HG03135 (cell line): ENCODE measurements around the gene KIAA0930.
"Not testable (repeated sequence)": the region's sequence is repeated elsewhere in the genome, so short reads cannot be mapped to it uniquely, and the experiment has no call there.

Experiments used
- ATAC-seq: cut with Tn5 transposase; IDR thresholded peaks from one replicate; pipeline ENCODE4 v1.9.1; 2021; ENCODE audit warnings: mild to moderate bottlenecking, moderate library complexity; ENCODE audit not compliant: unreplicated experiment

The KIAA0930 gene

GRCh38 chr22:45203150-45203951 is 37.3 kb downstream of the KIAA0930 start:
- ATAC-seq, result no peak

DNA sequence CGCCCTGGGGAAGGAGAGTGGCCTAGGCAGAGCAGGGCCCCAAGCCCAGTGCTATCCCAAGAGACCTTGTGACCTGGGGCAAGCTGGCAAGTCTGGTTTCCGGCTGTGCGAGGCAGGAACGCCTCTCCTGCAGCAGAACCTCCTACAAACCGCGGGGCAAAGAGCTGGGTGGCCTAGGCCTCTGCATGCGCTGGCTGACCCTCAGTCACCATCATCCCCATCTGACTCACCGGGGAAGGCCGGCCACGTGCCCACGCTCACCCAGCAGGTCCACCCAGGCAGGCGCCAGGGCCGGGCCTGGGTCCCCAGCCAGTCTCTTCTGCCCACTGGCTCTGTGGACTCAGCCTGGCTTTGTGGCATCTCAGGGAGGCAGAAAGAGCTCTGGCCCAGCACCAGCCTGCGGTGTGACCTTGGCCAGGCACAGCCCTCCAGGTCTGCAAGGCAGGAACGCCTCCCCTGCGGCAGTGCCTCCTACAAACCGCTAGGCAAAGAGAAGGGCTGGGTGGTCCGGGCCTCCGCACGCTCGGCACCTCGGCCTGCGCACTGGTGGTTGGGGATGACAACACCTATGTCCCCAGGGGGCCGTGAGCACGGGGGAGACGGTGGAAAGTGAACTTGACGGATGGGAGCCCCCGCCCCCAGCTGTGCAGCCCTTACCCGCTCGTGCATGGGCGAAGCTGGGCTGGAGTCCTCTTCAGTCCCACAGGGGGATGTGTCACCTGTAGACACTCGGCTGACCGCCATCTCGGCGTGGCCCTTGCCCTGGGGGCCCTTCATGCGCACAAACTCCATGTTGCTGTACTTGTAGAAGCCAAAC is 38.2 kb downstream of the KIAA0930 start:
- no peak for ATAC-seq

DNA sequence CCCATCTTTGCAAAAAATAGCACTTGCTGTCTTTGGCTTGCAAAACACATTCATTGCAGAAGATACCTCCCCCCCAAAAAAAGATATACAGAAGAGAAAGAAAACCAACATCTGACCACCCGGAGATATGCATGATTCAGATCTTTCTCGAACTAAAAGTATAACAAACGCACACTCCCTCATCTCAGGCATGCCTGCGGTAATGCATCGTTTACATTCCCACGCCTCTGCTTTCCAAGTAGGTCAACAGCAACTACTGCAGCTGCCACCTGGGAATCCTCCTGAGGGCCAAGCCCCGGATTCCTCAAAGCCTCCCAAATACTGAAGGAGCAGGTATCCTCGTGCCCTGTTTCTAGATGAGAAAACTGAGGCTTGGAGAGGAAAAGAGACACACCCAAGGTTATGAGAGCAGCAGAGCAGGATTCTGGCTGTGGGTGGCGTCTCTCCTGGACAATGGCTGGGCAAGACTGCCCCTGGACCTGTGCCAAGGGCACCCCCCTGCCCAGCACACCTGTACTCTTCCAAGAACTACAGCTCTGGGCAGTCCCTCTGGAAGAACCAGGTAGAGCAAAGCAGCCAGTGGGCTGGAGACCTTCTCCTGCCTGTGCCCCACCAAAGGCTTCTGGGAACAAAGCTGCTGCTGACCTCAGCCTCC is 38.9 kb downstream of the KIAA0930 start:
- ATAC-seq, result no peak

GRCh38 chr22:45200860-45201511 is 39.7 kb downstream of the KIAA0930 start:
- no peak for ATAC-seq

- no peak for ATAC-seq
These were observed 40.5 kb downstream of the KIAA0930 start for GRCh38 chr22:45200230-45200629.

GRCh38 chr22:45199723-45200122 is 41.0 kb downstream of the KIAA0930 start:
- no peak for ATAC-seq

DNA sequence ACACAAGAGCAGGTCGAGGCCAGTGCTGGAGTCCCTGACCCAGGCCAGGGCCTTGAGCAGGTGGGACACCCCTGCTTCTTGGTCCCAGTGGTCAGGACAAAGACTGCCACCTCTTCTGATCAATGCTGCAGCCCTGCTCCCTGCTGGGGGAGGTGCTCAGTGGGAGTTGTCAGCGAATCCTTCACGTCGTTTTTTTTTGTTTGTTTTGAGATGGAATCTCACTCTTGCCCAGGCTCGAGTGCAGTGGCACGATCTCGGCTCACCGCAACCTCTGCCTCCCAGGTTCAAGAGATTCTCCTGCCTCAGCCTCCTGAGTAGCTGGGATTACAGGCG is 42.3 kb downstream of the KIAA0930 start:
- no peak for ATAC-seq

GRCh38 chr22:45197606-45198462 is 42.9 kb downstream of the KIAA0930 start:
- ATAC-seq, result no peak

DNA sequence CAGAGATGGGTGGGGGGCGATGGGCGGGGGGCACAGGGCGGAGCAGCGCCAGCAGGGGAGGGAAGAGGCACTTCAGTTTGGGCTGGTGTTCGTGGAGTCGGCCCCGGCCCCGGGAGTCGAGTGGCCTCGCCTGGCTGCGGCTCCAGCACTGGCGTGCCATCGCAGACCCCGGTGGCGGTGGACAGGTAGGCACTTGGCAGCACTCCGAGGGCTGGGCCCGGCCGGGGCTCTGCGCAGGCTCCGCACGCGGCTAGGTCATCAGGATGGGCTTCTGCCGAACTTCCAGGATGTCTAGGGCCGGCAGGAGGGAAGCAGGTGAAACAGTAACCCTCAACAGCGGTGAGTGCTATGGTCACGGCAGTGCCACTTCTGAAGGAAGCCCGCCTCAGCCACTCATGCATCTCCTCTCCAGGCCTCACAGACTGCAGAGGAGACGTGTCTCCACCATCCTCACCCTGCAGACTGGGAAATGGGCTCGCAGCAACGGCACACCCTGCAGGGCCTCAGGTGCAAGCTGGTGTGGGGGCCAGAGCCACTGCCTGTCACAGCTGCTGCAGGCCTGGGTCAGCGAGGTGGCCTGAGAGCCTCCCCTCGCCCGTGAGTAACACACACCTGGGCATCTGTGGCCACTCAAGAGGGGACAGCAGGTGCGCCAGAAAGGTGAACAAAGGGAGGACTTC is 43.6 kb downstream of the KIAA0930 start:
- no peak for ATAC-seq

- ATAC-seq, result no peak
These were observed 44.4 kb downstream of the KIAA0930 start for GRCh38 chr22:45196308-45196707.

DNA sequence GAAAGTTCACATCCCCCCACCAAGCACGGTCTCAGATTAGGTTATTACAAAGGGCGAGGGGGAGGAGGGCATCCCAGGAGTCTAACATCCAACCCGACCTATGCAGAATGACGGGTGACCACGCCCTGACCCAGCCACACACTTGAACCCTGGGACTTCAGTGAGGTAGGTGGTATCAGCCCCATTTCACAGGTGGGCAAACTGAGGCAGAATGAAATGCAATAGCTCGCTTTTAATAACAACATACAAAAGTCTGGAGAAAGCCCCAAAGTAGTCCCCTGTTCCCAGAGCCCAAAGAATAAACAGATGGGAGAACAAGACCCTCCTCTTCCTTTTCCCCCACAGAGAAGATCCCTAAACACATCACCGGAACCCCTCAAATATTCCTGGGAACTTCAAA is 45.1 kb downstream of the KIAA0930 start:
- ATAC-seq, result no peak

- no peak for ATAC-seq
These were observed 46.0 kb downstream of the KIAA0930 start for GRCh38 chr22:45194686-45195085.

GRCh38 chr22:45192701-45193187 is 48.0 kb downstream of the KIAA0930 start:
- no peak for ATAC-seq

DNA sequence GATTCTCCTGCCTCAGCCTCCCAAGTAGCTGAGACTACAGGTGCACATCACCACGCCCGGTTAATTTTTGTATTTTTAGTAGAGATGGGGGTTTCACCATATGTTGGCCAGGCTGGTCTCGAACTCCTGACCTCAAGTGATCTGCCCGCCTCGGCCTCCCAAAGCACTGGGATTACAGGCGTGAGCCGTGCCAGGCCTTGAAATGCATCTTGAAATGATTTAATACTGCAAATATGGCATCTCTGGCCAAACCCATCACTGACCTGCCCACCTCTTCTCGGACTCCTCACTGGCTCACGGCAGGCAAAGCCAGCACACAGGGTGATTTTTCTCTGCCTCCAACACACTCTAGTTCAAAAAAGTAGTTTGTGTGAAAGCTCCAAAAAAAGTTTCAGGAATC is 48.9 kb downstream of the KIAA0930 start:
- ATAC-seq, result not testable (repeated sequence)

DNA sequence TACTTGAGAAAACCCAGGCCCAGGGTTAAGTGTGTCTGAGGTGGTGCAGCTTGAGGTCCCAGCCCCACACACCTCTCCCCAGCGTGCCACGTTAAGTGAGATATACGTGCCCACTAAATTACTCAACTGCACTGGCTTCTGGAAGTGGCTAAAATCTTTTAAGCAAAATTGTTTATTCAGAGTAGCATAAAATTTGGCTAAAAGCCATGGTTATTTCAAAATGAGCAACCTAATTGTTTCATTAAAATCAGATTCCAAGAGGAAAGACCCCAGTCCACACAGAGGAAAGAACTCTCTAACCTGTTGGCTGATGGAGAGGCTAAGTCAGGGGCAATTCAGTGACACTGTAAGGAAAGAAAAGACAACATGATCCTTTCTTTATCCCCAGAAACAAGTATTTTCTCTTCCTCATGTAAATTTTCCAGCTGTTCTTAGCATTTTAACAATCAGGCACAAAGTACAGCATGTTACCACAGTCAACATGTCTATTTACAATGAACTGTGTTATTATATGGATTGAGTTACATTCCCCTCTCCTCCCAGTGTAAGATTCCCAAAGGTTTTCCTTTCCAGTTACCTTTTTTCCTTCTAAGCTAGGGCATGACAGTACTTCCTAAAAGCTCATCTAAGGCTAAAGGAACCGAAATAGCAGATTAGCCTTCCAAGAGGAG is 50.4 kb downstream of the KIAA0930 start:
- no peak for ATAC-seq

GRCh38 chr22:45188779-45189178 is 51.9 kb downstream of the KIAA0930 start:
- no peak for ATAC-seq

DNA sequence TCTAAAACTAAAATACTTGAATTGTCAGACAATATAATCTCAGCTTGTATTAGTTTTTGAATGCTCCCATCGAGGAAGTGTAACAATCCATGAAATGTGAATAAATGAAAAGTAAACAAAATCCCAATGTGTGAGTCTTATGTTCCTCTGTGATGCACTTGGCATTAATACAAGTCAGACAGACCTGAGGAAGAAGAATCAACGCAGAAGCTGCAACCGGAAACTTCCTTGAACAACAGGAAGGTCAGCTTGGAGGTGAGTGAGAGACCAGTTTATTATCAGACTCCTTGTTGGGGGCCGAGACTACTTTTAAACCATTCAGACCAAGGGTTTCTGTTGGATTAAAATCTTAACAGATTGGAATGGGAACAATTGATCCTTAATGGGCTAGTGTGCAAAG is 52.8 kb downstream of the KIAA0930 start:
- ATAC-seq, result no peak

DNA sequence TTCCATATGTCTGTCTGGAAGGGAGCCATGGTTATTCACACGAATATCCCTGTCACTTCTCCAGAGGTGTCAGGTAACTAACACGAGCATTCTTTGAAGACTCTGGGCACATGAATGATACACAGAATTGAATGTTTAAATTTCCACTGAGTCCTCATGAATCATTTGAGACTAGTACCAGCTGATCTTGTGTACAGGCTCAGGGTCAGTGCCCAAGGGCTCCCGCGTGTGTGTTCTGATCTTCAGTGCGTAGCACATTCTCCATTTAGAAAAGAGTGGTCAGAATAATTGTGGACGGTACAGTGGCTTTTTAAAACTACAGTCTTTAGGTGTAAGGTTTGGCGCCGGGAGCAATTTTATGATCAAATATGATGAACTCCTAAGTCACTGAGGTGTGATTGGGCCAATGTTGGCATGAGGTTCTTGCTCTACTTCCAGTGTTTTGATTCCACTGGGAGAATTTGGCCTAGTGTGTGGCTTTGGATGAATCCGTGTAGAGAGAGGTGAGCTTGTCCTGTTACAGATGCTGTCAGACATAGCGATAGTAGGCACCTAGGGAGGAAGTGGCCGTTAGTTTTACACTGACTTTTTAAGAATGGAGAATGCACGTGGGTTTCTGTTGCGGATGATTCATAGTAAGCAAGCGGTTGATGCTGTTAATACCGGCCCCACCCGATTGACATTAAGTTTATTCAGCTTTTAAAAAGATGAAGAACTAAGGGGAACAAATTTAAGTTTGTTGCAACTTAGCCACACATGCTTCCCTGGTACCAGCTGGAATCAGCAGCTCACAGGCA is 54.8 kb downstream of the KIAA0930 start:
- no peak for ATAC-seq
